Ecto neural progenitor cell (in vitro differentiated cells): ENCODE results near the gene PHLPP2.
A peak's percentile ranks its signal among the peaks of the same experiment; 100 is the strongest.

ENCODE experiments used
- DNase-seq: peaks from one replicate; pipeline ENCODE4 v3.0.0-alpha.2; 2018; ENCODE audit warnings: low spot score

The PHLPP2 gene

GRCh38 chr16:71670537-71670936 lies 54.0 kb downstream of the PHLPP2 start:
- no peak for DNase-seq

GRCh38 chr16:71669926-71670536 lies 54.5 kb downstream of the PHLPP2 start:
- DNase-seq = no peak

GRCh38 chr16:71666928-71667707 lies 57.4 kb downstream of the PHLPP2 start:
- DNase-seq = no peak

- DNase-seq = no peak
Measured at GRCh38 chr16:71666264-71666663, 58.2 kb downstream of the PHLPP2 start.

GRCh38 chr16:71659471-71659870 lies 65.0 kb downstream of the PHLPP2 start:
- no peak for DNase-seq

- no peak for DNase-seq
Measured at GRCh38 chr16:71658771-71659170, 65.7 kb downstream of the PHLPP2 start.

GRCh38 chr16:71649704-71650103 lies 74.8 kb downstream of the PHLPP2 start:
- DNase-seq = no peak

- DNase-seq = no peak
Measured at GRCh38 chr16:71648921-71649320, 75.6 kb downstream of the PHLPP2 start.

- DNase-seq = no peak
Measured at GRCh38 chr16:71648162-71648561, 76.3 kb downstream of the PHLPP2 start.

- DNase-seq = no peak
Measured at GRCh38 chr16:71647391-71647790, 77.1 kb downstream of the PHLPP2 start.

GRCh38 chr16:71645450-71645849 lies 79.1 kb downstream of the PHLPP2 start:
- no peak for DNase-seq

GRCh38 chr16:71637398-71637797 lies 87.1 kb downstream of the PHLPP2 start:
- DNase-seq = no peak

GRCh38 chr16:71635632-71636031 lies 88.9 kb downstream of the PHLPP2 start:
- no peak for DNase-seq

- DNase-seq = no peak
Measured at GRCh38 chr16:71631776-71632175, 92.7 kb downstream of the PHLPP2 start.

GRCh38 chr16:71630808-71631207 lies 93.7 kb downstream of the PHLPP2 start:
- no peak for DNase-seq

GRCh38 chr16:71629278-71630016 lies 95.1 kb downstream of the PHLPP2 start:
- DNase-seq = no peak

- DNase-seq = no peak
Measured at GRCh38 chr16:71628810-71629209, 95.7 kb downstream of the PHLPP2 start.

GRCh38 chr16:71627731-71628181 lies 96.7 kb downstream of the PHLPP2 start:
- DNase-seq = no peak

- no peak for DNase-seq
Measured at GRCh38 chr16:71626858-71627213, 97.7 kb downstream of the PHLPP2 start.

GRCh38 chr16:71626018-71626857 lies 98.3 kb downstream of the PHLPP2 start, which contains the start of gene MARVELD3:
MARVELD3 (plus strand) TSS chr16:71626184; CDS start chr16:71626230, 46 bp downstream.
- DNase-seq = peak; percentile 69

GRCh38 chr16:71625113-71625850 lies 99.2 kb downstream of the PHLPP2 start:
- no peak for DNase-seq
